ENCODE results near the gene PDE4D.

Gene PDE4D

DNA sequence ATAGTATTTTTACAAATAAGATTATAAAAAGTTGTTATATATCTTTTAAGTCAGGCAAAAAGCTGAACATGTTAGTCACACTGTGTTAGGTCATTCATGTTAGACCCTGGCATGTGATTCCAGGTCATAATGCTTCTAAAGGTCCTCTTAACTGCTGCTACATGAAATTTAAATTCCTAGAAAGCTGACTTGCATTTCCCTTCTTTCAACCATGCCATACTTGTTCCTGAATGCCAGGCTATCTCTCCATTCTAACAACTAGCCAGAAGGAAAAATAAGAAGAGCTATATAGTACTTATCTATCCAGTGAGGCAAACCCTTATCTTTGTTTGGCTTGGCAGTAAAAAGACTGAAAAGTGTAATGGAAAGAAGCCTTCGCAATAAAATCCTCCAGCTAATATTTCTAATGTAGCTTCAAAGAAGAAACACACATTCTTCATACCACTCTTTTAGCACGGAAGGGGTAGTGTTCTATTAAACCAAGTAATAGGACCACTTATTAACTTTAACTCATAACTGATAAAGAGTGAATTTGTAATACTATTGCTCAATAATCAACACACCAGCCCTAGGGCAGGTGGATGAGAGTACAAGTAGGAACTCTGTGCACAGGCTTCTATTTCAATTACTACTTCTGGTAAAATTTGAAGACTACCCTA lies 310.2 kb downstream of the PDE4D start:
- no peaks in the 10 kb centered on the region for H3K27me3 ChIP-seq (ENCODE audit: insufficient read depth, poor library complexity, severe bottlenecking)
- no peak for DNase-seq (ENCODE audit: low read depth in 1 of 2, low spot score in 1 of 2)
- TF ChIP-seq GABPA (IDR thresholded peaks at IDR 0.05; ENCODE audit: low read depth) (no peak), SPI1 (IDR thresholded peaks at IDR 0.05; ENCODE audit: borderline replicate concordance, low read depth) (no peak), POLR2AphosphoS5 (IDR thresholded peaks at IDR 0.05; ENCODE audit: low read depth) (no peak)
- TF ChIP-seq, protein P1, sequence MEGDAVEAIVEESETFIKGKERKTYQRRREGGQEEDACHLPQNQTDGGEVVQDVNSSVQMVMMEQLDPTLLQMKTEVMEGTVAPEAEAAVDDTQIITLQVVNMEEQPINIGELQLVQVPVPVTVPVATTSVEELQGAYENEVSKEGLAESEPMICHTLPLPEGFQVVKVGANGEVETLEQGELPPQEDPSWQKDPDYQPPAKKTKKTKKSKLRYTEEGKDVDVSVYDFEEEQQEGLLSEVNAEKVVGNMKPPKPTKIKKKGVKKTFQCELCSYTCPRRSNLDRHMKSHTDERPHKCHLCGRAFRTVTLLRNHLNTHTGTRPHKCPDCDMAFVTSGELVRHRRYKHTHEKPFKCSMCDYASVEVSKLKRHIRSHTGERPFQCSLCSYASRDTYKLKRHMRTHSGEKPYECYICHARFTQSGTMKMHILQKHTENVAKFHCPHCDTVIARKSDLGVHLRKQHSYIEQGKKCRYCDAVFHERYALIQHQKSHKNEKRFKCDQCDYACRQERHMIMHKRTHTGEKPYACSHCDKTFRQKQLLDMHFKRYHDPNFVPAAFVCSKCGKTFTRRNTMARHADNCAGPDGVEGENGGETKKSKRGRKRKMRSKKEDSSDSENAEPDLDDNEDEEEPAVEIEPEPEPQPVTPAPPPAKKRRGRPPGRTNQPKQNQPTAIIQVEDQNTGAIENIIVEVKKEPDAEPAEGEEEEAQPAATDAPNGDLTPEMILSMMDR (IDR thresholded peaks at IDR 0.05; ENCODE audit: insufficient read depth, low read length) = no peak
- TF ChIP-seq, protein P2, sequence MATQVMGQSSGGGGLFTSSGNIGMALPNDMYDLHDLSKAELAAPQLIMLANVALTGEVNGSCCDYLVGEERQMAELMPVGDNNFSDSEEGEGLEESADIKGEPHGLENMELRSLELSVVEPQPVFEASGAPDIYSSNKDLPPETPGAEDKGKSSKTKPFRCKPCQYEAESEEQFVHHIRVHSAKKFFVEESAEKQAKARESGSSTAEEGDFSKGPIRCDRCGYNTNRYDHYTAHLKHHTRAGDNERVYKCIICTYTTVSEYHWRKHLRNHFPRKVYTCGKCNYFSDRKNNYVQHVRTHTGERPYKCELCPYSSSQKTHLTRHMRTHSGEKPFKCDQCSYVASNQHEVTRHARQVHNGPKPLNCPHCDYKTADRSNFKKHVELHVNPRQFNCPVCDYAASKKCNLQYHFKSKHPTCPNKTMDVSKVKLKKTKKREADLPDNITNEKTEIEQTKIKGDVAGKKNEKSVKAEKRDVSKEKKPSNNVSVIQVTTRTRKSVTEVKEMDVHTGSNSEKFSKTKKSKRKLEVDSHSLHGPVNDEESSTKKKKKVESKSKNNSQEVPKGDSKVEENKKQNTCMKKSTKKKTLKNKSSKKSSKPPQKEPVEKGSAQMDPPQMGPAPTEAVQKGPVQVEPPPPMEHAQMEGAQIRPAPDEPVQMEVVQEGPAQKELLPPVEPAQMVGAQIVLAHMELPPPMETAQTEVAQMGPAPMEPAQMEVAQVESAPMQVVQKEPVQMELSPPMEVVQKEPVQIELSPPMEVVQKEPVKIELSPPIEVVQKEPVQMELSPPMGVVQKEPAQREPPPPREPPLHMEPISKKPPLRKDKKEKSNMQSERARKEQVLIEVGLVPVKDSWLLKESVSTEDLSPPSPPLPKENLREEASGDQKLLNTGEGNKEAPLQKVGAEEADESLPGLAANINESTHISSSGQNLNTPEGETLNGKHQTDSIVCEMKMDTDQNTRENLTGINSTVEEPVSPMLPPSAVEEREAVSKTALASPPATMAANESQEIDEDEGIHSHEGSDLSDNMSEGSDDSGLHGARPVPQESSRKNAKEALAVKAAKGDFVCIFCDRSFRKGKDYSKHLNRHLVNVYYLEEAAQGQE (IDR thresholded peaks at IDR 0.05; ENCODE audit: insufficient replicate concordance, low read depth) = no peak
- no peak overlapping the region for H3K27ac ChIP-seq (replicated peaks)
- no peak overlapping the region for H3K4me3 ChIP-seq (replicated peaks; ENCODE audit: insufficient read depth, low read length)

DNA sequence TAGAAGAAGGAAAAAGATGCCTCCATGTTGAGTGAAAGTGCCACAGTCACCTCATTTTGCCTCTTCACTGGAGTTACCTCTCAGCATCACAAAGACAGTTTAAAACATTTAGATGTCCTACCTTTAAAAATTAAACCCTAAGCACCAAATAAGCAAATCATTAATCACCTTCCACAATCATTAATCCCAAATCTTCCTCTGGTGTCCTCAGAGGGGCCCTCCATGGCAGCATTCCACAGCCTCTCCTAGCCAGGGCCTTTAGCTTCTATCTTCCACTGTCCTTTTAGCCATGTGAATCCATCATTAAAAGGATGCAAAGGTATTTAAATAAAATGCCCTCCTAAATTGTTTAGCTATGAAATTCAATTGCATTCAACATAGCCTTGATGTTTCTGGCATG lies 310.8 kb downstream of the PDE4D start:
- Histone ChIP-seq H3K27ac (replicated peaks) (no peak overlapping the region), H3K27me3 (ENCODE audit: insufficient read depth, poor library complexity, severe bottlenecking) (no peaks in the 10 kb centered on the region), H3K4me3 (replicated peaks; ENCODE audit: insufficient read depth, low read length) (no peak overlapping the region)
- no peak for DNase-seq (ENCODE audit: low read depth in 1 of 2, low spot score in 1 of 2)
- TF ChIP-seq, protein P1 (IDR thresholded peaks at IDR 0.05; ENCODE audit: insufficient read depth, low read length) = no peak
- no peak for TF ChIP-seq SPI1 (IDR thresholded peaks at IDR 0.05; ENCODE audit: borderline replicate concordance, low read depth)
- TF ChIP-seq GABPA (IDR thresholded peaks at IDR 0.05; ENCODE audit: low read depth) = no peak
- no peak for TF ChIP-seq POLR2AphosphoS5 (IDR thresholded peaks at IDR 0.05; ENCODE audit: low read depth)
- TF ChIP-seq, protein P2 (IDR thresholded peaks at IDR 0.05; ENCODE audit: insufficient replicate concordance, low read depth) = no peak

DNA sequence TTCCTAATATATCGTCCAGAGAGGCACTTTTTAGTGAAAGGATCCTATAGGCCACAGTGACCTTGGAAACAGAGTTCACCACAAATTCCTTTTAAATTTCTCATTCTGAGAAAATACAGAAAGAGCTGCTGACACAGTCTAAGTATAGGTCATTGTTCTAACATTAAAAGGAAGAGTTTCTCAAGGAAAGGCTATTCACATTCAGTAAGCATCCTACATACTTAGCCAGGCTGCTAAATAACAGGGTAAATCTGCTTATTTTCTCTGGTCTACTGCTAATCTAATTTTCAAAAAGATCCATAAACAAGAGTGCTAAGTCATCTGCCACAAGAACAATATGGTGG lies 313.7 kb downstream of the PDE4D start:
- no peaks in the 10 kb centered on the region for H3K27me3 ChIP-seq (ENCODE audit: insufficient read depth, poor library complexity, severe bottlenecking)
- H3K4me3 ChIP-seq (replicated peaks; ENCODE audit: insufficient read depth, low read length) = no peak overlapping the region
- no peak overlapping the region for H3K27ac ChIP-seq (replicated peaks)
- TF ChIP-seq SPI1 (IDR thresholded peaks at IDR 0.05; ENCODE audit: borderline replicate concordance, low read depth) = no peak
- TF ChIP-seq POLR2AphosphoS5 (IDR thresholded peaks at IDR 0.05; ENCODE audit: low read depth) = no peak
- TF ChIP-seq, protein P2 (IDR thresholded peaks at IDR 0.05; ENCODE audit: insufficient replicate concordance, low read depth) = no peak
- no peak for TF ChIP-seq GABPA (IDR thresholded peaks at IDR 0.05; ENCODE audit: low read depth)
- TF ChIP-seq, protein P1 (IDR thresholded peaks at IDR 0.05; ENCODE audit: insufficient read depth, low read length) = no peak
- no peak for DNase-seq (ENCODE audit: low read depth in 1 of 2, low spot score in 1 of 2)
